ENCODE results near the gene TRIM34.
"Not testable (repeated sequence)": the region's sequence is repeated elsewhere in the genome, so short reads cannot be mapped to it uniquely, and the experiment has no call there.

TRIM34 gene

DNA sequence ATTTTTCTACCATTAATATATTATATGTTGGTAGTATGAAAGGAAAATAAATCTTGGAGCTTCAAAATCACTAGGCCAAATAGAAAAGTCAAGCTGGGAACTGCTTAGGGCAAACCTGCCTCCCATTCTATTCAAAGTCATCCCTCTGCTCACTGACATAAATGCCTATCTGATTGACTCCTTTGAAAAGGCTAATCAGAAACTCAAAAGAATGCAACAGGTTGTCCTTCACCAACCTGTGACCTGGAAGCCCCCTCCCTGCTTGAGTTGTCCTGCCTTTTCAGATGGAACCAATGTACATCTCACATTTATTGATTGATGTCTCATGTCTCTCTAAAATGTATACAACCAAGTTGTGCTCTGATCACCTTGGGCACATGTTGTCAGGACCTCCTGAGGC lies 3.2 kb upstream of the TRIM34 start:
- DNase-seq, result no peak

DNA sequence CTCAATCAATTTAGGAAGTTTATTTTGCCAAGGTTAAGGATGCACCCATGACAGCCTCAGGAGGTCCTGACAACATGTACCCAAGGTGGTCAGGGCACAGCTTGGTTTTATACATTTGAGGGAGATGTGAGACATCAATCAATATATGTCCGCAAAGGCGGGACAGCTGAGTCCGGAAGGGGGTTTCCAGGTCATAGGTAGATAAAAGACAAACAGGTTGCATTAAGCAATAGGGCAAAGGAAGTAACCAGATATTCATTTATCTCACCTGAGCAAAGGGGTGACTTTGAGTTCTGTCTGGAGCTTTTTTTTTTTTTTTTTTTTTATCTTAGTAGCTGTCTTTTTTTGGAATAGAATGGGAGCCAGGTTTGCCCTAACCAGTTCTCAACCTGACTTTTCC lies 2.0 kb upstream of the TRIM34 start:
- no peak for DNase-seq

DNA sequence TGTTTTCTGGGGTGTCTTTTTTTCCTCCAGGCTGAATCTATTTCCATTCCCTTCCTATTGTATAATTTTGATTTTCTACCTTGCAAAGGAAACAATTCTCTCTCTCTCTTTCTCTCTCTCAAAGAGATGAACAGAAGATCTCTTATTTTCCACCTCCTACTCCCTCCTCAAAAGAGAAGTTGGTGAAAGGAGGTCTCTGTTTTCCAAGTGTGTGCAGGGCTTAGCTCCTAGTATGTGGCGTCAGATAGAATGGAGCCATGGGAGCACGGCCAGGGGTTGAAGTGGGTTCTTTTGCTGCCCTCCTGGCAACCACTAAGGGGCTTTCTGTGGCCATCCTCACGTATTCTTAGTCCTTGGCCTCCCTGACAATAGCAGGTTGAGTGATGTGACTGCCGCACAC lies 480 bp downstream of the TRIM34 start:
- DNase-seq, result no peak

DNA sequence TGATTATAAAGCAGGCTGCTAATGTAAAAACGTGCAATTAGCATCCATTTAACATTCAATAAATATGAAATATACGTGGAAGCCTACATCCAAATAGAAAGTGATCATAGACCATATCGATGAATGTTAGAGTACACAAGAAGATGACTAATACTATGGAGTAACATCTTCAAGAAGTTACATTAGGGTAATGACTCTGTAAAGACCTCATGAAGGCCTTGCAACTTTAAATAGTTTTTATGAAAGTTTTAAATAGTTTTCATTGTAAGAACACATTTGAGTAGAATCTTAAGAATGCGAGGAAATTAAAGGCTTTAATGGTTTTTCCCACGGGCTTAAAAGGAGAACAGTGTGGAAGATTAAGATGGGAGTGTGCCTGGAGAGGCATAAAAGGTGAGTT lies 1.4 kb downstream of the TRIM34 start:
- no peak for DNase-seq

DNA sequence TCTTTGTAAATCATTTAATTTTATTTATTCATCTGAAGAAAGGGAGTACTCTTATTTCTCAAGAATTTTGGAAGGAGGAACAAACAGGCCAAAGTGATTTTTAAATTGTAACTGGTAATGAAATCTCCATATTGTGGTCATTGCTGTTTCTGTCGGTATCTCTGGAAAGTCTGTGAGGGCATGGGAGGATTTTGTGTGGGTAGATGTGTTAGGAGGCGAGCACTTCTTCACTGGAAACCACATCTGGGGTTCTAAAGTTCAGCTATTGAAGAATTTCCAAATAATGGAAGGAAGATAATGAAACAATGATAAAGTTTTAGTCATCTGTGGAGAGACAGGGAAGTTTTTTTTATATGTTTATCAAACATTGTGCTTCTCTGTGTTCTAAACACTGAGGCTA lies 6.6 kb downstream of the TRIM34 start:
- DNase-seq, result no peak

DNA sequence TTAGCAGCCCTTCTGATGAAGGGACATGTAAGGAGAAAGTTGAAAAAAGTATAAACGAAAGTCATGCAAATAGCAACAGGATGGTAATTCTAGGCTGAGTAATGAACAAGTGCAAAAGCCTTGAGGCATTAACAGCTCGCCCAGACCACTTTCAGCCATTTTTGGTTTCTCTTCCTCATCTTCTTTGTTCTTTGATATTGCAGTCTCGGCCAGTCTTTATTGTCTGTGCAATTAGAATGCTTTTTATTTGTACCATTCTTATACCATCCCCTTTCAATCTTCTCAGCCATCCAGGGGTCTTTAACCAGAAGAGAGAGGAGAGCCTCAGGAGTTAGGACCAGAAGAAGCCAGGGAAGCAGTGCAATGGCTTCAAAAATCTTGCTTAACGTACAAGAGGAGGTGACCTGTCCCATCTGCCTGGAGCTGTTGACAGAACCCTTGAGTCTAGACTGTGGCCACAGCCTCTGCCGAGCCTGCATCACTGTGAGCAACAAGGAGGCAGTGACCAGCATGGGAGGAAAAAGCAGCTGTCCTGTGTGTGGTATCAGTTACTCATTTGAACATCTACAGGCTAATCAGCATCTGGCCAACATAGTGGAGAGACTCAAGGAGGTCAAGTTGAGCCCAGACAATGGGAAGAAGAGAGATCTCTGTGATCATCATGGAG lies 7.3 kb downstream of the TRIM34 start:
- no peak for DNase-seq

DNA sequence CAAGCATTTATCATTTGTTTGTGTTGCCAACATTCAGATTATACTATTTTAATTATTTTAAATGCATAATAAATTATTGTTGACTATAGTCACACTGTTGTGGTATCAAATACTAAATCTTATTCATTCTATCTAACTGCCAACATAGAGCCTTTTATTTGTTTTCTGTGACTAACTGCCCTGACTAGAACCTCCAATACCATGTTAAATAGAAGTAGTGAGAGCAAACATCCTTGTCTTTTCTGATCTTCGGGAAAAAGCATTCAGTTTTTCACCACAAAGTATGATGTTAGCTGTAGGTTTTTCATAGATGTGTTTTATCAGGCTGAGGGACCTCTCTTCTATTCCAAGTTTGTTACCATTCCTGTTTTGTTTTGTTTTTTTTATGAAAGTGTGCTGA lies 15.2 kb downstream of the TRIM34 start:
- no peak for DNase-seq

DNA sequence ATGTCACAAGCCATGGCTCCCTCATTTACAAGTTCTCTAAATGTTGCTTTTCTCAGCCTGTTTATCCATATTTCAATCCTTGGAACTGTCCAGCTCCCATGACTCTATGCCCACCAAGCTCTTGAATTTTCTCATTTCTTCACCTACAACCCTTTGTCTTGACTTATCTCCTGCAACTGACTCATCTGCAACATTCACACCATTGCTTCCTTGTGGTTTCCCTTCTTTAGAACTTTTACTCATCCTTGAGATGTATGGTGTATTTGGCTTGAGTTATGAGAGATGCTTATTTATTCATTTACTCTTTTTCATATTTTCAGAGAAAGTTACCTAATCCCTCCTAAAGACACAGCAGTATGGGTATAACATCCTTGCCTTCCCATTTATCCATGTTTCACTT lies 18.8 kb downstream of the TRIM34 start:
- DNase-seq, result no peak

DNA sequence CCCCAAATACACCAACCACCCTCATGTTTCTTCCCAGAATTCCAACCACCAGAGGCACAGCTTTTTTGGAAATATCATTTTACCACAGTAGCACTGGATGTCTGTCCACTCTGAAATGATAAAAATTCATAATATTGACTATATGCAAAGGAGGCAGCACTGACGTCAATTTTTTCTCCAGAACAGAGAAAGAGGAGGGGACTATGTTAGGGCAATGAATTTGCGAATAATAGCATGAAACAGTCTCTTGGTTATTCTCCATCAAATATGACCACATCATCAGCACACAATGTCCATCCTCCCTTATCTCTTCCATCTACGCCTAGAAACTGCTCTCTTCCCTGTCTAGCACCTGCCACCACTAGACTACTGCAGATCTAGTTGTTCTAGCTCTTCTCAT lies 21.3 kb downstream of the TRIM34 start:
- DNase-seq, result no peak

DNA sequence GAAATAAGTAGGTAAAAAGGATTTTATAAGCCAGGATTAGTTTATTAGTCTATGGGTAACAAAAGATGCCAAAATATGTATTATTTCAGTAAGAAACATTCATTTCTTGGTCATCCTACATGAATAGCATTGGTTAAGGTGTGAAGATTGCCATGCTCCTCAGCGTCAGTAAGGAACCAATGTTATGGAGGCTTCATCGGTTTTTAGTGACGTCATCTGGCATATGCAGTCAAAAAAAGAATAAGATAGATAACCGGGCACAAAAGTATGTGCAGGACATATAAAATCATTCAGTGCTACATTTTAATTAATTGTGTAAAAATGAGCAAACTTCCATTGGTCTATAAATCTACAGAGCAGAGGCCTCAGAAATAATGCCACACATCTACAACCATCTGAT lies 30.7 kb downstream of the TRIM34 start:
- no peak for DNase-seq

DNA sequence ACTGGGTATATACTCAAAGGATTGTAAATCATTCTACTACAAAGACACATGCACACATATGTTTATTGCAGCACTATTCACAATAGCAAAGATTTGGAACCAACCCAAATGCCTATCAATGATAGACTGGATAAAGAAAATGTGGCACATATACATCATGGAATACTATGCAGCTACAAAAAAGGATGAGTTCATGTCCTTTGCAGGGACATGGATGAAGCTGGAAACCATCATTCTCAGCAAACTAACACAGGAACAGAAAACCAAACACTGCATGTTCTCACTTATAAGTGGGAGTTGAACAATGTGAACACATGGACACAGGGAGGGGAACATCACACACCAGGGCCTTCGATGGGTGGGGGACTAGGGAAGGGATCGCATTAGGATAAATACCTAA lies 32.2 kb downstream of the TRIM34 start:
- DNase-seq, result not testable (repeated sequence)

DNA sequence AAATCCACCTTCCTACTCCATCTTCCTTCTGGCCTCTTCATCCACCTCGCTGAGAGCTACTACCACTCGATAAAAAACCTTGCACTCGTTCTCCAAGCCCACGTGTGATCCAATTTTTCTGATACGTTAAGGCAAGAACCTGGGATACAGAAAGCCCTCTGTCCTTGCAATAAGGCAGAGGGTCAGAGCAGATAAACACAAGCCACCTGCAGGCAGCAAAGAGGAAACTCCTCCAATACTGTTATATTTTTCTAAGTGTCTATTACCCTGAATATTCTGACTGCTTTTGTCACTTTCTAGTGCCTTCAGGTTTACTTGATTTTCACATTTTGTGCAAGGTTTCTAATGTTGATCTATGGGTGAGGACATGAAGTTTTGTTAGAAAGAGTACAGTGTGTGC lies 33.5 kb downstream of the TRIM34 start:
- no peak for DNase-seq

DNA sequence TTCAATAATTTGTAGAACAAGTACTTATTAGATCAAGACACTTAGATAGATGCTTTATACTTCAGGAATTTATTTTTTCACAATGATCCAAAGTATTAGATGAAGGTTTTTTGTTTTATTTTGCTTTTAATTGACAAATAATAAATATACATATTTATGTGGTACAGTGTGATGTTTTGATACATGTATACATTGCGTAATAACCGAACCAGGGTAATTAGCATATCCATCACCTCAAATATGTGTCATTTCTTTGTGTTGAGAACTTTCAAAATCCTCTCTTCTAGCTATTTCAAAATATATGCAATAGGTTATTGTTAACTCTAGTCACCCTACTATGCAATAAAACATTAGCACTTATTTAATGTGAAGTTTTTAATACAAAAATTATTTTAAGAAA lies 38.7 kb downstream of the TRIM34 start:
- no peak for DNase-seq

DNA sequence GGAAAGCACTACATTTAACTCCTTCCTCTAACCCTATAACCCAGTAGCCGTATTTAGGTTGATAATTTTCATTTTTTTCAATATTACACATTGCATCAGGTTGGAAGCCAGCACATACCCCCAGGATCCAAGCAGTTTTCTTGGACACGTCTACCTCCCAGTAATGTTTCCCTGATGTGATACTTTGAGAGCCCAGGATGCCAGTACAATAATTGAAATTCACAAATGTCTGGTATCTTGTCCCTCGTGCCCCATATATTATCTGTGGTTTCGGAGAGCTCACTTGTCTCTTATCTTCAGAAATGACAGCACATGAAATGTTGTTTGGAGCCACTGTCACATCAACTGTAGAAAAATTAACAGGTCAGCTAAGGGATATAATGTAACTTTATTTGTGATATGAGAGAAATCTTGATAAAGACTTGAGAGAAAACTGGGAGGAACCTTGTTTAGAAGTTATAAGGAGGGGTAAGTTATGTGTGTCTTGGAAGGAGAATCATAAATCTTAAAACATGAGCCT lies 40.3 kb downstream of the TRIM34 start:
- no peak for DNase-seq

DNA sequence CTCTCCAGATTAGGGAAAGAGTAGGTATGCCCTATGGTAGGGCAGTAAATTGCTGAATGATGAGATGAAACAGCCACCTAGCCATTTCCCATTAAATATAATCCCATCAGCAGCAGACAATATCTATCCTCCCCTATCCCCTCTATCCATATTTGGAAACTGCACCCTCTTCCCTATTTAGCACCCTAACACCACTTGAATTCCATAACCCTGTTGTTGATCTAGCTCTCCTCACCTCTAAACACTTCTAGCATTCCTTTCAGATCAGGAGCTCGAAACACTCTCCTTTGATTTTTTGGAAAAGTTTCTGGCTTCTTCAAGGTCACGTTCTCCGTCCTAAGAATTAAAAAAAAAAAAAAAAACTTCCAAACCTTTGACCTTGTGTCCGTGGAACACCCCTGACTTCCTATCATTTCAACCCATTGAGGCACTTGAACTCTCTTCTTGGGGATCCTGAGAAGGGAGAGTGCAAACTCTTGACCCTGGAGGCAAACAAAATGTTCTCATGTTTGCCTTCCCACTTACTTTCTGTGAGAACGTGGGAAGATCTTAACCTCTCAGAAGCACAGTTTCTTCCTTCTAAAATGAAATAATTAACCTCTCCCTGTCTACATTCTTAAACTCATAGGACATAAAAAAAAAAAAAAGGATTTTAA lies 41.1 kb downstream of the TRIM34 start:
- DNase-seq, result no peak

DNA sequence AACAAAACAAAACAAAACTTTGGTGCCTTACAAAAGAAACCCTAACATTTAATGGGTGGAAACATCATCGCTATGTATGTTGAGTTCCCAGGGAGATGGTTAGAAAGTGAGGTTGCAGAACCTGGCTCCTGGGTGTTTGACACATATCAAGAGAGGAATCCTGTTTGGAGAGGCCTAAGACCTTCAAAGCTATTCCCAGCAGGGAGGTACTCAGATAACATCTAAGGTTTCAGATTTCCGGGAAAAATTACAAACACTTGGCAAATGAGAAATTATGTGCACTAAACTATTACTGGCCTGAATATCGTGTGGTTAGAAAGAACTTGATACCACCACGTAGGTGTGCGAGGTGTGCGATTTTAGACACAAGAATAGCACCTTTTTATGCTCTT lies 41.6 kb downstream of the TRIM34 start:
- DNase-seq, result no peak

DNA sequence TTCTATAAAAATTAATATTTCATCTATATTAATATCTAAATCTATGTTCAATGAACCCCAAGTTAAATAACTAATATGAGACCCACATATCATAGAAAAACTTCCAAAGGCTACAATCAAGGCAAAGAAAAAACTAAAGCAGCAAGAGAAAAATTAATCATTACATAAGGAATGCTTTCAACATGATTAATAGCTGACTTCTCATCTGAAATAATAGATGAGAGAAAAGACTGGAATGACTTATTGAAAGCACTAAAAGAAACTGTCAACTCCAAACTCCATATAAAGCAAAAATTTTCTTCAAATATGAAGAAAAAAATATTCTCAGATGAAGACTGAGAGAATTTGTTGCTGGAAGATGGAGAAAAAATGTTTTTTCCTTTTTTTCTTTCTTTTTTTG lies 47.0 kb downstream of the TRIM34 start:
- no peak for DNase-seq

DNA sequence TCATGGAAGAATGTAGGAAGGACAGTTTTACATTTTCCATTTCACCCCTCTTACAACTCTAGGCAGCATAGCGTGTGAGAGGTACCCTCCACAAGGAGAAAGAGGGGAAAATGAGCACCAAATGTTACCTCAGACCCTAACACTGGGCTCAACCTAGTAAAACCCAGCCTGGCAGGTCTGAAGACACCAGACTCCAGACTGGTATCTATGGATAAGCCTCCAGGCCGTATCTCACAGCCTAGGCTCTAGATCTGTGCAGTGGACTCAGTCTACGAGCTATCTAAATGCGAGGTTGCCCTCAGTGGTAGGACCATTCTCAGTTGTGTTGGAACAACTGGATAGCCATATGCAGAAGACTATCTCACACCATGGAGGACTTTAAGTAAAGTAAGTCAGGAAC lies 49.6 kb downstream of the TRIM34 start:
- no peak for DNase-seq

DNA sequence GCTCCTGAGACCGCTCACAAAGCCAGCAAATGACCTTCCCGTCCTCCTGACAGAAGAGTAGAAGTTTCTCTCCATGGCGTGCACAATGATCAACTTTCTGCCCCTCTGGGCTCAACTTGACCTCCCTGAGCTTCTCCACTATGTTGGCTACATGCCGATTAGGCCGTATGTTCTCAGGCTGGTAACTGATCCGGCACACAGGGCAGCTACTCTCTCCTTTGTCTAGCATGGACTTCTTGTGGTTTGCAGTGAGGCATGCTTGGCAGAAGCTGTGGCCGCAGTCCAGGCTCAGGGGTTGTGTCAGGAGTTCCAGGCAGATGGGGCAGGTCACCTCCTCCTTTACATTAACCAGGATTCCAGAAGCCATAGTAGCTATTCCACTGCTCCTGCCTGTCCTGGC lies 55.0 kb downstream of the TRIM34 start:
- DNase-seq, result no peak

DNA sequence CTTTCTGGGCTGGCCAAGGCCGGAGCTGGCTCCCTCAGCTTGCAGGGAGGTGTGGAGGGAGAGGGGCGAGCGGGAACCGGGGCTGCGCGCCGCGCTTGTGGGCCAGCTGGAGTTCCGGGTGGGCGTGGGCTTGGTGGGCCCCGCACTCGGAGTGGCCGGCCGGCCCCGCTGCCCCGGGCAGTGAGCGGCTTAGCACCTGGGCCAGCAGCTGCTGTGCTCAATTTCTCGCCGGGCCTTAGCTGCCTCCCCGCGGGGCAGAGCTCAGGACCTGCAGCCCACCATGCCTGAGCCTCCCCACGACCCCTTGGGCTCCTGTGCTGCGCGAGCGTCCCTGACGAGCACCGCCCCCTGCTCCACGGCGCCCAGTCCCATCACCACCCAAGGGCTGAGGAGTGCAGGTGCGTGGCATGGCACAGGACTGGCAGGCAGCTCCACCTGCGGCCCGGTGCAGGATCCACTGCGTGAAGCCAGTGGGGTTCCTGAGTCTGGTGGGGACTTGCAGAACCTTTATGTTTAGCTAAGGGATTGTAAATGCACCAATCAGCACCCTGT lies 58.2 kb downstream of the TRIM34 start:
- not testable (repeated sequence) for DNase-seq

DNA sequence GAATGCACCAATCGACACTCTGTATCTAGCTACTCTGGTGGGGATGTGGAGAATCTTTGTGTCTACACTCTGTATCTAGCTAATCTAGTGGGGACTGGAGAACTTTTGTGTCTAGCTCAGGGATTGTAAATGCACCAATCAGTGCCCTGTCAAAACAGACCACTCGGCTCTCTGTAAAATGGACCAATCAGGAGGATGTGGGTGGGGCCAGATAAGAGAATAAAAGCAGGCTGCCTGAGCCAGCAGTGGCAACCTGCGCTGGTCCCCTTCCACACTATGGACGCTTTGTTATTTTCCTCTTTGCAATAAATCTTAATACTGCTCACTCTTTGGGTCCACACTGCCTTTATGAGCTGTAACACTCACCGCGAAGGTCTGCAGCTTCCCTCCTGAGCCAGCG lies 58.8 kb downstream of the TRIM34 start:
- DNase-seq, result not testable (repeated sequence)

DNA sequence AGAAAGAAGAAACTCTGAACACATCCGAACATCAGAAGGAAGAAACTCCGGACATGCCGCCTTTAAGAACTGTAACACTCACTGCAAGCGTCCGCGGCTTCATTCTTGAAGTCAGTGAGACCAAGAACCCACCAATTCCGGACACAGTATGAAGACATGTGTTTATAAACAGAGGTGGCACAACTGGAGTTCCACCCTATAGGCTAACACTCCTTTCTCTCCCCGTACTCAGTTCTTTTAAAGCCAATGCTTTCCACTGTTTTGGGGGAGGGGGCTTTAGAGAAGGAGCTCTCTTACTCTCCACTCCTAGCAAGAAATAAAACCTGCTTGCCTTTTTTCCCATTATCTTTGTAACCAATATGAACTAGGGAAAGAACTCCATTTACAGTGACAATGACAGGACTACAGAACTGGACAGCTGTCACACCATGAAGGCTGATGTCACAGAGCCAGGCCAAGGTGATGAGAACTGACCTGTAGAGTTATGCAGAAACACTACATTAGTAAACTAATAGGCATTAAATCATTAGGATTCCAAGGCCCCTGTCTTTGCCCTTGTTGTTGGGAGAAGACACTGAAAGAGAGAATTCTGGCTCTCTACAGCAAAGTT lies 59.3 kb downstream of the TRIM34 start:
- DNase-seq, result no peak
